WTC11 (cell line): ENCODE results near the gene MAGI2. TPM values are rescaled to one million over a fixed set of nuclear protein-coding genes. Genes with fewer than 3 reads are reported as not detected.

Experiments used
- ATAC-seq: fragments of 200-7000 bp; cut with Tn5 transposase; 2 replicates; pipeline ENCODE4 v1.10.0; 2021; ENCODE audit warnings: mild to moderate bottlenecking, moderate library complexity
- CTCF ChIA-PET: fragments of 300-600 bp; sonication (Branson Sonifier 250); formaldehyde crosslinking; loops from one replicate; lab custom pipeline; 2021; ENCODE audit warnings: antibody characterized with exemption; lab: Charles Lee
- POLR2A ChIA-PET: fragments of 350-600 bp; sonication (Branson Sonifier 250); formaldehyde crosslinking; loops from one replicate; lab custom pipeline; 2021; ENCODE audit warnings: antibody characterized with exemption; lab: Charles Lee
- DNase-seq: peaks from one replicate; pipeline ENCODE4 v3.0.0; 2021; ENCODE audit warnings: low spot score
- H3K27ac Mint-ChIP-seq: 2 replicates; pipeline ENCODE4 v1.8.0; 2021; ENCODE audit warnings: mixed read lengths
- H3K27me3 Mint-ChIP-seq: 2 replicates; pipeline ENCODE4 v1.8.0; 2021; ENCODE audit warnings: low read depth, mild to moderate bottlenecking, moderate library complexity, mixed read lengths
- H3K36me3 Mint-ChIP-seq: 2 replicates; pipeline ENCODE4 v1.8.0; 2021; ENCODE audit warnings: mixed read lengths
- H3K4me1 Mint-ChIP-seq: 2 replicates; pipeline ENCODE4 v1.8.0; 2022; ENCODE audit warnings: mixed read lengths
- H3K4me3 Mint-ChIP-seq: 2 replicates; pipeline ENCODE4 v1.8.0; 2021; ENCODE audit warnings: mild to moderate bottlenecking, moderate library complexity, mixed read lengths
- H3K9me3 Mint-ChIP-seq: 2 replicates; pipeline ENCODE4 v1.8.0; 2021; ENCODE audit warnings: mixed read lengths
- CREB1 ChIP-seq: sonication (generic); formaldehyde crosslinking; IDR thresholded peaks from 2 replicates; pipeline ENCODE4 v1.8.0; 2023; ENCODE audit warnings: mild to moderate bottlenecking, missing genetic modification reagents
- ELF4 ChIP-seq: sonication (generic); formaldehyde crosslinking; IDR thresholded peaks from 2 replicates; pipeline ENCODE4 v1.8.1; 2022; ENCODE audit warnings: low read depth, mild to moderate bottlenecking, moderate library complexity, missing genetic modification reagents
- ETV6 ChIP-seq: sonication (generic); formaldehyde crosslinking; IDR thresholded peaks from 2 replicates; pipeline ENCODE4 v1.8.1; 2022; ENCODE audit warnings: mild to moderate bottlenecking, missing genetic modification reagents
- IRF2 ChIP-seq: sonication (generic); formaldehyde crosslinking; IDR thresholded peaks from 2 replicates; pipeline ENCODE4 v1.8.0; 2022; ENCODE audit warnings: low read depth, missing genetic modification reagents, borderline replicate concordance
- JAZF1 ChIP-seq: fragments of 250-450 bp; sonication (Bioruptor Pico); IDR thresholded peaks from 2 replicates; pipeline ENCODE4 v1.9.0; 2021; ENCODE audit warnings: moderate library complexity, mild to moderate bottlenecking, inconsistent platforms
- MXD4 ChIP-seq: fragments of 250-450 bp; sonication (Bioruptor Pico); IDR thresholded peaks from 2 replicates; pipeline ENCODE4 v1.8.0; 2021; ENCODE audit warnings: mild to moderate bottlenecking, moderate library complexity, borderline replicate concordance
- NFE2L1 ChIP-seq: sonication (generic); formaldehyde crosslinking; IDR thresholded peaks from 2 replicates; pipeline ENCODE4 v1.8.1; 2023; ENCODE audit warnings: missing genetic modification reagents
- SOX15 ChIP-seq: fragments of 250-450 bp; sonication (Bioruptor Pico); IDR thresholded peaks from 2 replicates; pipeline ENCODE4 v1.9.0; 2021; ENCODE audit warnings: mild to moderate bottlenecking
- SP1 ChIP-seq: sonication (generic); formaldehyde crosslinking; conservative IDR thresholded peaks from 2 replicates; pipeline ENCODE4 v1.8.1; 2022; ENCODE audit warnings: missing genetic modification reagents
- ZBTB21 ChIP-seq: sonication (generic); formaldehyde crosslinking; IDR thresholded peaks from 2 replicates; pipeline ENCODE4 v1.8.1; 2023; ENCODE audit warnings: mild to moderate bottlenecking, missing genetic modification reagents, borderline replicate concordance
- ZNF138 ChIP-seq: sonication (generic); formaldehyde crosslinking; conservative IDR thresholded peaks from 2 replicates; pipeline ENCODE4 v1.8.1; 2022; ENCODE audit warnings: mild to moderate bottlenecking, moderate library complexity, missing genetic modification reagents
- ZNF263 ChIP-seq: sonication (generic); formaldehyde crosslinking; IDR thresholded peaks from 2 replicates; pipeline ENCODE4 v1.8.1; 2022; ENCODE audit warnings: low read depth, mild to moderate bottlenecking, moderate library complexity, missing genetic modification reagents
- ZNF317 ChIP-seq: sonication (generic); formaldehyde crosslinking; IDR thresholded peaks from 2 replicates; pipeline ENCODE4 v1.8.1; 2023; ENCODE audit warnings: low read depth, mild to moderate bottlenecking, moderate library complexity, missing genetic modification reagents, borderline replicate concordance
- total RNA-seq: library from RNA; stranded (reverse); gene quantifications from 3 replicates; pipeline ENCODE4 v1.2.3, GENCODE V29; 2021
- TF ChIP-seq, protein P1 (sequence below): sonication (generic); formaldehyde crosslinking; IDR thresholded peaks from 2 replicates; pipeline ENCODE4 v1.8.0; 2022; ENCODE audit warnings: mild to moderate bottlenecking, missing genetic modification reagents
- TF ChIP-seq, protein P2 (sequence below): sonication (generic); formaldehyde crosslinking; IDR thresholded peaks from 2 replicates; pipeline ENCODE4 v1.8.0; 2022; ENCODE audit warnings: mild to moderate bottlenecking, missing genetic modification reagents
- TF ChIP-seq, protein P3 (sequence below): fragments of 250-450 bp; sonication (Bioruptor Pico); IDR thresholded peaks from 2 replicates; pipeline ENCODE4 v2.1.2; 2022; ENCODE audit warnings: mild to moderate bottlenecking, moderate library complexity
- TF ChIP-seq, protein P4 (sequence below): fragments of 250-450 bp; sonication (Bioruptor Pico); conservative IDR thresholded peaks from 2 replicates; pipeline ENCODE4 v1.9.0; 2021; ENCODE audit warnings: mild to moderate bottlenecking
- TF ChIP-seq, protein P5 (sequence below): sonication (generic); formaldehyde crosslinking; IDR thresholded peaks from 2 replicates; pipeline ENCODE4 v1.8.0; 2023; ENCODE audit warnings: mild to moderate bottlenecking, missing genetic modification reagents
- TF ChIP-seq, protein P6 (sequence below): fragments of 250-450 bp; sonication (Bioruptor Pico); IDR thresholded peaks from 2 replicates; pipeline ENCODE4 v1.8.0; 2021; ENCODE audit warnings: mild to moderate bottlenecking
- TF ChIP-seq, protein P7 (sequence below): sonication (generic); formaldehyde crosslinking; IDR thresholded peaks from 2 replicates; pipeline ENCODE4 v1.8.0; 2022; ENCODE audit warnings: missing genetic modification reagents

The MAGI2 gene
- total RNA-seq, 1 experiment from 2014 or later: 26.6 TPM

DNA sequence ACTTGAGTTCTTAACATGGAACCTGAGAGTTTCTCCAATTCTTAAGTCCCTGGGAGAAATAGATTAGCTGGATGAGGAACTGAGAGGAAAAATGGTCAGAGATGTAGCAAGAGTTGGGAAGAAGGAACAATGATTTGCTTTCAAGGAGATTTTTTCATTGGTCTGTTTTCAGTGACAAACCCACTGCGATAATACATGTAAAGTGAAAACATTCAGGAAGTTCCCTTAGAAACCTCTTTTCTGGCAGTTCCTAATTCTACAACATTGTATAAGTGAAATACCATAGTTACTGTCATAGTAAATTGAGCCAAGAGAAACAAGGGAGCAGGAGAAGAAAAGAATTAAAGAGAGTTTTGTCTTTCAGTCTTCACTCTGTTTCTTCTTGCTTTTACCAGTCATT is 12.1 kb upstream of the MAGI2 start:
- H3K4me1 Mint-ChIP-seq: peaks cover 3% of the 10 kb centered on the region; the same call in 1 of the 2 replicates
- H3K27ac Mint-ChIP-seq: no peak overlapping the region
- no peak for ATAC-seq
- ChIA-PET CTCF (no interaction called here), POLR2A (no interaction called here)
- TF ChIP-seq, protein P1, sequence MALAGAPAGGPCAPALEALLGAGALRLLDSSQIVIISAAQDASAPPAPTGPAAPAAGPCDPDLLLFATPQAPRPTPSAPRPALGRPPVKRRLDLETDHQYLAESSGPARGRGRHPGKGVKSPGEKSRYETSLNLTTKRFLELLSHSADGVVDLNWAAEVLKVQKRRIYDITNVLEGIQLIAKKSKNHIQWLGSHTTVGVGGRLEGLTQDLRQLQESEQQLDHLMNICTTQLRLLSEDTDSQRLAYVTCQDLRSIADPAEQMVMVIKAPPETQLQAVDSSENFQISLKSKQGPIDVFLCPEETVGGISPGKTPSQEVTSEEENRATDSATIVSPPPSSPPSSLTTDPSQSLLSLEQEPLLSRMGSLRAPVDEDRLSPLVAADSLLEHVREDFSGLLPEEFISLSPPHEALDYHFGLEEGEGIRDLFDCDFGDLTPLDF (CRISPR knock-in tag): no peak
- TF ChIP-seq ZBTB21 (no peak), ZNF317 (no peak), ZNF138 (CRISPR knock-in tag) (no peak), IRF2 (CRISPR knock-in tag) (no peak), CREB1 (CRISPR knock-in tag) (no peak), ETV6 (CRISPR knock-in tag) (no peak), NFE2L1 (CRISPR knock-in tag) (no peak), SOX15 (CRISPR knock-in tag) (no peak), MXD4 (CRISPR knock-in tag) (no peak)
- TF ChIP-seq, protein P2, sequence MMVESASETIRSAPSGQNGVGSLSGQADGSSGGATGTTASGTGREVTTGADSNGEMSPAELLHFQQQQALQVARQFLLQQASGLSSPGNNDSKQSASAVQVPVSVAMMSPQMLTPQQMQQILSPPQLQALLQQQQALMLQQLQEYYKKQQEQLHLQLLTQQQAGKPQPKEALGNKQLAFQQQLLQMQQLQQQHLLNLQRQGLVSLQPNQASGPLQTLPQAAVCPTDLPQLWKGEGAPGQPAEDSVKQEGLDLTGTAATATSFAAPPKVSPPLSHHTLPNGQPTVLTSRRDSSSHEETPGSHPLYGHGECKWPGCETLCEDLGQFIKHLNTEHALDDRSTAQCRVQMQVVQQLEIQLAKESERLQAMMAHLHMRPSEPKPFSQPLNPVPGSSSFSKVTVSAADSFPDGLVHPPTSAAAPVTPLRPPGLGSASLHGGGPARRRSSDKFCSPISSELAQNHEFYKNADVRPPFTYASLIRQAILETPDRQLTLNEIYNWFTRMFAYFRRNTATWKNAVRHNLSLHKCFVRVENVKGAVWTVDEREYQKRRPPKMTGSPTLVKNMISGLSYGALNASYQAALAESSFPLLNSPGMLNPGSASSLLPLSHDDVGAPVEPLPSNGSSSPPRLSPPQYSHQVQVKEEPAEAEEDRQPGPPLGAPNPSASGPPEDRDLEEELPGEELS (CRISPR knock-in tag): no peak
- TF ChIP-seq, protein P3, sequence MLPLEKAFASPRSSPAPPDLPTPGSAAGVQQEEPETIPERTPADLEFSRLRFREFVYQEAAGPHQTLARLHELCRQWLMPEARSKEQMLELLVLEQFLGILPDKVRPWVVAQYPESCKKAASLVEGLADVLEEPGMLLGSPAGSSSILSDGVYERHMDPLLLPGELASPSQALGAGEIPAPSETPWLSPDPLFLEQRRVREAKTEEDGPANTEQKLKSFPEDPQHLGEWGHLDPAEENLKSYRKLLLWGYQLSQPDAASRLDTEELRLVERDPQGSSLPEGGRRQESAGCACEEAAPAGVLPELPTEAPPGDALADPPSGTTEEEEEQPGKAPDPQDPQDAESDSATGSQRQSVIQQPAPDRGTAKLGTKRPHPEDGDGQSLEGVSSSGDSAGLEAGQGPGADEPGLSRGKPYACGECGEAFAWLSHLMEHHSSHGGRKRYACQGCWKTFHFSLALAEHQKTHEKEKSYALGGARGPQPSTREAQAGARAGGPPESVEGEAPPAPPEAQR: no peak
- TF ChIP-seq, protein P4, sequence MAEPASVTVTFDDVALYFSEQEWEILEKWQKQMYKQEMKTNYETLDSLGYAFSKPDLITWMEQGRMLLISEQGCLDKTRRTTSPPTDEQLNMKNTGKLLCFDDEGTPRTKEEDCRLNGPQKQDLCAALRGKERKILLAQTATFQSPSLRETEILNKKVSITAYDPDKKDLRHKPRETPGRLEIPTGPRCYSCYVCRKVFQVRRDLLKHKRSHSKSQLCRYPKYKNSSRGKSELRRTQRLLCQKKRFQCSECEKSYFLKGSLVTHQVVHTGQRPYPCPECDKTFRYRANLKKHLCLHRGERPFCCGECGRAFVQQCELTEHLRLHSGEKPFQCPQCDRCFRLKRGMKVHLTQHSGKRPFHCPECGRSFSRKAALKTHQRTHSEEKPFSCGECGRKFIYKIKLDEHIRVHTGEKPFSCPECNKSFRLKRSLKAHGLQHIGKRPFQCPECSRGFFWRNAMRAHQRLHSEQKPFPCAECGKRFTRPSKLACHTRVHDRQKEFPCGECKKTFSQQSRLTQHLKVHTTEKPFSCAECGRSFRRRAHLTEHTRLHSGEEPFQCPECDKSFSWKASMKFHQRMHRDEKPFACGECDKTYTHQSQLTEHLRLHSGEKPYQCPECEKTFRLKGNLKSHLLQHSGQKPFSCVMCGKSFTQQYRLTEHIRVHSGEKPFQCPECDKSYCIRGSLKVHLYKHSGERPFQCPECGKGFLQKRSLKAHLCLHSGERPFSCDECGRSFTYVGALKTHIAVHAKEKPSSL (CRISPR knock-in tag): no peak
- TF ChIP-seq, protein P5, sequence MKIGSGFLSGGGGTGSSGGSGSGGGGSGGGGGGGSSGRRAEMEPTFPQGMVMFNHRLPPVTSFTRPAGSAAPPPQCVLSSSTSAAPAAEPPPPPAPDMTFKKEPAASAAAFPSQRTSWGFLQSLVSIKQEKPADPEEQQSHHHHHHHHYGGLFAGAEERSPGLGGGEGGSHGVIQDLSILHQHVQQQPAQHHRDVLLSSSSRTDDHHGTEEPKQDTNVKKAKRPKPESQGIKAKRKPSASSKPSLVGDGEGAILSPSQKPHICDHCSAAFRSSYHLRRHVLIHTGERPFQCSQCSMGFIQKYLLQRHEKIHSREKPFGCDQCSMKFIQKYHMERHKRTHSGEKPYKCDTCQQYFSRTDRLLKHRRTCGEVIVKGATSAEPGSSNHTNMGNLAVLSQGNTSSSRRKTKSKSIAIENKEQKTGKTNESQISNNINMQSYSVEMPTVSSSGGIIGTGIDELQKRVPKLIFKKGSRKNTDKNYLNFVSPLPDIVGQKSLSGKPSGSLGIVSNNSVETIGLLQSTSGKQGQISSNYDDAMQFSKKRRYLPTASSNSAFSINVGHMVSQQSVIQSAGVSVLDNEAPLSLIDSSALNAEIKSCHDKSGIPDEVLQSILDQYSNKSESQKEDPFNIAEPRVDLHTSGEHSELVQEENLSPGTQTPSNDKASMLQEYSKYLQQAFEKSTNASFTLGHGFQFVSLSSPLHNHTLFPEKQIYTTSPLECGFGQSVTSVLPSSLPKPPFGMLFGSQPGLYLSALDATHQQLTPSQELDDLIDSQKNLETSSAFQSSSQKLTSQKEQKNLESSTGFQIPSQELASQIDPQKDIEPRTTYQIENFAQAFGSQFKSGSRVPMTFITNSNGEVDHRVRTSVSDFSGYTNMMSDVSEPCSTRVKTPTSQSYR (CRISPR knock-in tag): no peak
- TF ChIP-seq, protein P6, sequence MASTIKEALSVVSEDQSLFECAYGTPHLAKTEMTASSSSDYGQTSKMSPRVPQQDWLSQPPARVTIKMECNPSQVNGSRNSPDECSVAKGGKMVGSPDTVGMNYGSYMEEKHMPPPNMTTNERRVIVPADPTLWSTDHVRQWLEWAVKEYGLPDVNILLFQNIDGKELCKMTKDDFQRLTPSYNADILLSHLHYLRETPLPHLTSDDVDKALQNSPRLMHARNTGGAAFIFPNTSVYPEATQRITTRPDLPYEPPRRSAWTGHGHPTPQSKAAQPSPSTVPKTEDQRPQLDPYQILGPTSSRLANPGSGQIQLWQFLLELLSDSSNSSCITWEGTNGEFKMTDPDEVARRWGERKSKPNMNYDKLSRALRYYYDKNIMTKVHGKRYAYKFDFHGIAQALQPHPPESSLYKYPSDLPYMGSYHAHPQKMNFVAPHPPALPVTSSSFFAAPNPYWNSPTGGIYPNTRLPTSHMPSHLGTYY (CRISPR knock-in tag): no peak
- no peaks in the 10 kb centered on the region for H3K36me3 Mint-ChIP-seq
- no peaks in the 10 kb centered on the region for H3K27me3 Mint-ChIP-seq
- DNase-seq: no peak
- H3K9me3 Mint-ChIP-seq: no peaks in the 10 kb centered on the region
- H3K4me3 Mint-ChIP-seq: no peak overlapping the region

DNA sequence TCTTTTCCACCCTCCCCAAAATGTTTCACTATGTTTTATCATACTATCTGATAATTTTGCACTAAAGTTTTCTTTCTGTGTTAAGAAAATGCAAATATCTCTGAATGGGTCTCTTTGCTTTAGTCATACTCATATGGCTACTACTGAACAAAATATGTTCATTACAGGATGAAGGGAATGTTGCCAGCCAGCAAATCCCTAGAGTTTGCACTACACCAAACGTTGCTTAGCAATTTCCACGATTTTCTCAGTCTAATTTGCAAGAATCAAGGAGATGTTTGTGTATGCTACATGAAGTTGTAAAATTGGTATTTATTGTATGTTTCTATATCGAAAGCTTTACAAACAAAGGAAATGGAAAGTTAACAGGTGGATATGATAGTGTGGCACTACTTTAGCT is 10.6 kb upstream of the MAGI2 start:
- Mint-ChIP-seq H3K9me3 (no peaks in the 10 kb centered on the region), H3K4me1 (peaks cover 3% of the 10 kb centered on the region; the same call in 1 of the 2 replicates), H3K4me3 (no peak overlapping the region), H3K27me3 (peaks cover 3% of the 10 kb centered on the region; the same call in 1 of the 2 replicates), H3K36me3 (no peaks in the 10 kb centered on the region), H3K27ac (no peak overlapping the region)
- ChIA-PET CTCF (no interaction called here), POLR2A (no interaction called here)
- DNase-seq (no peak), ATAC-seq (no peak)
- TF ChIP-seq SP1 (CRISPR knock-in tag) (no peak), ELF4 (CRISPR knock-in tag) (no peak), ZNF263 (no peak), JAZF1 (CRISPR knock-in tag) (no peak), NFE2L1 (CRISPR knock-in tag) (no peak)
- TF ChIP-seq, protein P7, sequence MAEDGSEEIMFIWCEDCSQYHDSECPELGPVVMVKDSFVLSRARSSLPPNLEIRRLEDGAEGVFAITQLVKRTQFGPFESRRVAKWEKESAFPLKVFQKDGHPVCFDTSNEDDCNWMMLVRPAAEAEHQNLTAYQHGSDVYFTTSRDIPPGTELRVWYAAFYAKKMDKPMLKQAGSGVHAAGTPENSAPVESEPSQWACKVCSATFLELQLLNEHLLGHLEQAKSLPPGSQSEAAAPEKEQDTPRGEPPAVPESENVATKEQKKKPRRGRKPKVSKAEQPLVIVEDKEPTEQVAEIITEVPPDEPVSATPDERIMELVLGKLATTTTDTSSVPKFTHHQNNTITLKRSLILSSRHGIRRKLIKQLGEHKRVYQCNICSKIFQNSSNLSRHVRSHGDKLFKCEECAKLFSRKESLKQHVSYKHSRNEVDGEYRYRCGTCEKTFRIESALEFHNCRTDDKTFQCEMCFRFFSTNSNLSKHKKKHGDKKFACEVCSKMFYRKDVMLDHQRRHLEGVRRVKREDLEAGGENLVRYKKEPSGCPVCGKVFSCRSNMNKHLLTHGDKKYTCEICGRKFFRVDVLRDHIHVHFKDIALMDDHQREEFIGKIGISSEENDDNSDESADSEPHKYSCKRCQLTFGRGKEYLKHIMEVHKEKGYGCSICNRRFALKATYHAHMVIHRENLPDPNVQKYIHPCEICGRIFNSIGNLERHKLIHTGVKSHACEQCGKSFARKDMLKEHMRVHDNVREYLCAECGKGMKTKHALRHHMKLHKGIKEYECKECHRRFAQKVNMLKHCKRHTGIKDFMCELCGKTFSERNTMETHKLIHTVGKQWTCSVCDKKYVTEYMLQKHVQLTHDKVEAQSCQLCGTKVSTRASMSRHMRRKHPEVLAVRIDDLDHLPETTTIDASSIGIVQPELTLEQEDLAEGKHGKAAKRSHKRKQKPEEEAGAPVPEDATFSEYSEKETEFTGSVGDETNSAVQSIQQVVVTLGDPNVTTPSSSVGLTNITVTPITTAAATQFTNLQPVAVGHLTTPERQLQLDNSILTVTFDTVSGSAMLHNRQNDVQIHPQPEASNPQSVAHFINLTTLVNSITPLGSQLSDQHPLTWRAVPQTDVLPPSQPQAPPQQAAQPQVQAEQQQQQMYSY (CRISPR knock-in tag): no peak
